HL-60 (cell line): ENCODE data around the gene MEAK7.

Experiments
- DNase-seq, 2 experiments: peaks; one replicate each; pipeline ENCODE4 v3.0.0-alpha.2; 2010 to 2020; ENCODE audit warnings: low read depth in 1 of 2, low spot score in 1 of 2
- H3K27ac ChIP-seq: fragments of 250-450 bp; sonication (Bioruptor Pico); replicated peaks from 2 replicates; pipeline ENCODE4 v1.5.1; 2020; ENCODE audit warnings: mild to moderate bottlenecking, moderate library complexity
- H3K27me3 ChIP-seq: fragments of 250-450 bp; sonication (Bioruptor Pico); 2 replicates; pipeline ENCODE4 v1.5.1; 2021; ENCODE audit warnings: mild to moderate bottlenecking, moderate library complexity; ENCODE audit not compliant: insufficient read depth, poor library complexity, severe bottlenecking
- H3K4me3 ChIP-seq: replicated peaks from 2 replicates; pipeline ENCODE4 v1.5.1; 2011; ENCODE audit warnings: mild to moderate bottlenecking, control low read depth, low read length; ENCODE audit not compliant: insufficient read depth
- CTCF ChIP-seq: IDR thresholded peaks from one replicate; pipeline ENCODE4 v1.5.1; 2011; ENCODE audit warnings: low read length, control low read depth, inconsistent platforms; ENCODE audit not compliant: insufficient read depth
- GABPA ChIP-seq: IDR thresholded peaks from 2 replicates; pipeline ENCODE4 v1.6.1; 2012; ENCODE audit warnings: low read depth
- POLR2AphosphoS5 ChIP-seq: IDR thresholded peaks from 2 replicates; pipeline ENCODE4 v1.6.1; 2012; ENCODE audit warnings: low read depth
- REST ChIP-seq: IDR thresholded peaks from 2 replicates; pipeline ENCODE4 v1.6.1; 2012; ENCODE audit warnings: low read depth; ENCODE audit not compliant: insufficient replicate concordance
- SPI1 ChIP-seq: IDR thresholded peaks from 2 replicates; pipeline ENCODE4 v1.6.1; 2012; ENCODE audit warnings: low read depth, mild to moderate bottlenecking, borderline replicate concordance

MEAK7 gene

DNA sequence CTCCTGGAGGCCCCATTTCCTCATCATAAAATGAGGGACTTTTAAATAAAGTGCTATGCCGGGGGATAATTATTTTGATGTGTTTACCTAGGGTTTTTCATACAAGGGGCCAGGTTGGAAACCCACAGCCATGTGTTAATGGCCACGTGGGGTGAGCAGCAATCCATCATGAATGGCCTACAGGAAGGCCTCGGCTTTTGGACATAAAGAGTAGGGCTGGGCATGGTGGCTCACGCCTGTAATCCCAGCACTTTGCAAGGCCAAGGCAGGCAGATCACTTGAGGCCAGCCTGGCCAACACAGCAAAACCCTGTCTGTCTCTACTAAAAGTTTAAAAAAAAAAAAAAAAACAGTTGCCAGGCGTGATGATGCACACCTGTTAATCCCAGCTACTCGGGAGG lies 40.3 kb downstream of the MEAK7 start:
- TF ChIP-seq CTCF (no peak), SPI1 (no peak), GABPA (no peak), POLR2AphosphoS5 (no peak), REST (no peak)
- Histone ChIP-seq H3K4me3 (no peak overlapping the region), H3K27ac (no peak overlapping the region), H3K27me3 (no peaks in the 10 kb centered on the region)
- no peak for DNase-seq

DNA sequence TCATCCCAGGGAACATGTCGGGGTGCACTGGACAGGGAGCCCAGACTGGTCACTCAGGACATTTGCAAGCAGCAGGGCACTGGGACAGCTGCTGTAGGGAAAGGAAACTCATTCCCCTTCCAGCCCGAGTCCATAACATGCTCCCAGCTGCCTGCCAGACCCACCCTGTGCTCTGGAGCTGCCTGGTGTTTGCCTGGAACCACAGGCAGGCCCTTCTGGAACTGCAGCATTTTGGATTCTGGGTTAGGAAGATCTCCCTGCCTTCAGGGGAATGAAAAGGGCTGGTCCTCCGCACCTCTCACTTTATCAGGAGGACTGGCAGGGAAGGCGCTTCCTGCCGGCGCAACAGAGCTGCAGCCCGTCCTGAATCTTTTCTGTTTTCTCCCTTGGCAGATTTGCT lies 41.2 kb downstream of the MEAK7 start:
- Histone ChIP-seq H3K4me3 (no peak overlapping the region), H3K27me3 (no peaks in the 10 kb centered on the region), H3K27ac (no peak overlapping the region)
- no peak for DNase-seq
- TF ChIP-seq POLR2AphosphoS5 = no peak
- no peak for TF ChIP-seq GABPA
- no peak for TF ChIP-seq REST
- TF ChIP-seq CTCF = no peak
- TF ChIP-seq SPI1 = no peak

DNA sequence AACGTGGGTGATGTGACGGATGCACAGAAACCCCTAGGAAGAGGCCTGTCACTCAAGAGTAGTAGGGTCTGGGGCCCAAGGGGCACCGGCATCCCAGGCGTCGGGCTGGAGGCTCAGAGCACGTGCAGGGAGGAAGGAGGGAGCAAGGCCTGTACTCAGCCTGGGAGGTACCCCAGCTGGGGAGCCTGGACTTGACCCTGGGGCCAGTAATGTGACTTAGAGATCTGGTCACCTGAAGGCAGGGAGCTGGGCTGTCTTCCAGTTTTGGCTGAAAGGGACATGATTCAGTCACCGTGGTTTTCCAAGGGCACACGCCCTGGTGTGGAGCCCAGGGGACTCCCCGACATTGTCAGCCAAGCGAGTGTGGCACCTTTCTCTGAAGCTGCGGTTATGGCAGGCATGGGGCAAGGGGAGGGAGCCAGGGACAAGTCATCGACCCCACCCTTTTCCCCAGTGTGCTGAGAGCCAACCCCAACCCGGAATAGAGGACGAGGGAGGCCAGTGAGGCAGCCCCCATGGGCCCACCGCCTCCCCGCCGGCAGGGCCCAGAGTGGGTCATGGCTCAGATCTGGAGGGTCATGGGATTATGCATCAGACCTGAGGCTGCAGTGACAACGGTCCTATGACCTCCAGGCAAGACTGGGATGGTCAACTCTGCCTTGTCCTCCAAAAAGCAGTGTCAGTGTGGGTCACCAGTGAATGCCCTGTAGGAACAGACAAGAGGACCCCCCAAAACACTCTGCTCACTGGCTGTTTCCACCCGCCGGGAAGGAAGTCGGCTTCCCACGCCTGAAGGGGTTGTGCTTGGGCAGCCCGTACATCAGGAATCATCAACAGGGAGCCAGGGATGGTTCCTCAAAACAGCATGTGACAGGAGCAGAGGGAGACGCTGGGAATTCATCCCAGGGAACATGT lies 41.9 kb downstream of the MEAK7 start:
- H3K27me3 ChIP-seq = no peaks in the 10 kb centered on the region
- no peak for TF ChIP-seq POLR2AphosphoS5
- TF ChIP-seq REST = no peak
- TF ChIP-seq GABPA = no peak
- TF ChIP-seq SPI1 = no peak
- no peak for TF ChIP-seq CTCF
- no peak overlapping the region for H3K27ac ChIP-seq
- H3K4me3 ChIP-seq = no peak overlapping the region
- no peak for DNase-seq
